GM19372 (cell line): Measurements from ENCODE around the gene FMN1.

Experiments used
- ATAC-seq: cut with Tn5 transposase; IDR thresholded peaks from one replicate; pipeline ENCODE4 v1.9.1; 2021; ENCODE audit warnings: mild to moderate bottlenecking, low read depth, moderate library complexity; ENCODE audit not compliant: unreplicated experiment

FMN1 gene

DNA sequence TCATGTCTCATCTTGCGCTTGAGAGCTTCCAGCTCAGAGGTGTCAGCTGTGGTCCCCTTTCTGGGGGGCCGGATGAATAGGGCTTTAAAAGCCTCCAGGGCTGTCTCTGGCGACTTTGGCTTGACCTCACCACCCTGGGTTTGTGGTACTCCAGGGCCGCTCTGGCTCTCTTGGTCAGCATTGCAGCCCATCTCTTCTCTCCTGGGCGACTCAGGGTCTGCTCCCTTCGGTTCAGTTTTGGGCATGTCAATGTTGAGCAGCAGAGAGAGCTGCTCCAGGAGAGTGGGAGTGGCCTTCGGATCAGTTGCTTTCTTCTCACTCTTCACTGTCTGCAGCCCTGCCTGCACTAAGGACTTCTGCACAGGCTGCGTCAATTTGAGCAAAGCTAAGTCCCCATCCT is 127.9 kb downstream of the FMN1 start:
- ATAC-seq, result no peak

DNA sequence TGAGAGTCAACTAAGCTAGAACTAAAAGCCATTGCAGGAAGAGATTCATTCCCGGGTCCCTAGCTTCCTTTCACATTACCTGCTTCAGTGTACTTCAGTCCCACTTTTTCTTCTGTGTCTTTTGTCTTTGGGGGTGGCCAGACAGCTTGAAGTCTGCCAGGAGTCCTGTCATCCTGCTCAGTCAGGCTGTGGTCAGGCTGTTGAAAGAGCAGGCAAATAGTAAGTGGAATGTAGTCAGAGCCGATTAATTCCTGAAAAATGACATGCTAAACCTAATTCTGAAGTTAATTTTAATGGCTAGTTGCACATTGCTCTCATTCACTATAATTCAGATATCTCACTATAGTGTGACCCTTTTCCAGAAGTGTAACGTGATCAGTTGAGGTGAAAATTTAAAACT is 129.6 kb downstream of the FMN1 start:
- no peak for ATAC-seq

DNA sequence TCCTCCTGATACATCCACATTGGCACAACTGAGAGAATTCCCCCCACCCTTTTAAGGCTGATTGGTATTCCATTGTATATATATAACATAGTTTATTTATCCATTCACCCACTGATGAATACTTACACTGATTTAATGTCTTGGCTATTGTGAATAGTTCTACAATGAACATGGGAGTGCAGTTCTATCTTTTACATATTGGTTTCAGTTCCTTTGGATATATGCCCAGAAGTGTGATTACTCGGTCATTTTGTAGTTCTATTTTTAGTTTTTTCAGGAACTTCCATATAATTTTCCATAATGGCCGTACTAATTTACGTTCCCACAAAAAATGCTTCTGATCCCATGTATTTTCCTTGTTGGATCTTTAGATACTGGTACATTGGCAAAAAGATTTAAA is 135.3 kb downstream of the FMN1 start:
- ATAC-seq, result no peak

DNA sequence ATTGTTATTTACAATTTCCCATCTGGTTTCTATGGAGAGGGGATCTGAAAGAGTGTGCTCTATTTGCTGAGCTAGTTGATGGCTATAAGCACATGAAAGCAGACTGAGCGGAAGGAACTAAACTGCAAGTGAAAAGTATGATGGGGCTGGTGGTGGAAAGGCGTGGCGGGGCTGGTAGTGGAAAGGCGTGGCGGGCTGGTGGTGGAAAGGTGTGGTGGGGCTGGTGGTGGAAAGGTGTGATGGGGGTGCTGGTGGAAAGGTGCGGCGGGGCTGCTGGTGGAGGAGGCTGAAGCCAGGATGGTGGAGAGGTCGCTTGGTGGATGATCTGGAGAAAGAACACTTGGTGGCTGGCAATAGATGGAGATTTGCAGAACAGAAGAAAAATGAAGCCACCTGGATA is 136.7 kb downstream of the FMN1 start:
- ATAC-seq, result no peak

DNA sequence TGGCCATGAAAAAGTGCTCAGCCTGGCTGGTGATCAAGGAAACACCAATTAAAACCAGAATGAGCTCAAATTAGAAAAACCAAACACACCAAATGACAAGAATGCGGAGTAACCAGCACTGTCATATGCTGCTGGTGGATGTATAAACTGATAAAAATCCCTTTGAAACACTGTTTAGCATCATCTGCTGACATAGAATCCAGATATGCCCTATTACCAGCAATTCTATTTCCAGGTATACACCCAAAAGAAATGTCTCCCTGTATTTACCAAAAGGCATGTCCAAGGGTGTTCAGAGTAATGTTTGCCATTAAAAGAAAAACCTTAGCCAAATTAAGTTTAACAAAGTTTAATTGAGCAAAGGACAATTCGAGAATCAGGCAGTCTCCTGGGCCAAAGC is 138.6 kb downstream of the FMN1 start:
- no peak for ATAC-seq

DNA sequence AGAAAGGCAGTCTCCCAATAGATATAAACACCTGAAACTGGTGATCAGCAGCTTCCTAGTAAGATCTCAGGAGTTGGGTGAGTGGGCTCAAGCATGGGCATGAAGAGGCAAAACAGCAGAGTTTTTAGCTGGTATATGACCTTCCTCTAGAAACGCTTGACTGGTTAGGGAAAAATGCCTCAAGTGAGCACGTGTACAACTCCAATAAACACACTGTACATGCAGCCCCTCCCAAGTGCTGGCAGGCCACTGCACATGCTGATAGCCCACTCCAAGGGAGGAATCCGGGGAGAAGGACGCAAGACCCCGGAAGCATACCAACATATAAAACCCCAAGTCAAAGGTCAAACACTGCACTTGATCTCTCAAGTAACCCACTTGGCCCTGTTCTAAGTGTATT is 143.0 kb downstream of the FMN1 start:
- ATAC-seq, result no peak

DNA sequence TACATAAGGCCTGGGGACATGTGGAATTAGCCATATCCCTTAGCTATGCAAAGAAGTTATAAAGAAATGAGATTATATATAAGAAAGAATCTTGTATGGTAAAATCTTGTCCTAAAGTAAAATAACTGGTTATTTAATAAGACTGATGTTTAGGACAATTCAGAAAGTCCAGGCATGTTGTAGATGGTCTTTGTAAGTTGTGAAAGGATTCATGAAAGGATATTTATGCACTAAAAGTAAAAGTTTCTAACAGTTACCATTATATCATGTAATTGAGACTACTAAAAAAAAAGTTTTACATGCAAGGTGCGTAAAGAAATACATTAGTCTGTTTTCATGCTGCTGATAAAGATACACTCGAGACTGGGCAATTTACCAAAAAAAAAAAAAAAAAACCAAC is 146.3 kb downstream of the FMN1 start:
- ATAC-seq, result no peak

DNA sequence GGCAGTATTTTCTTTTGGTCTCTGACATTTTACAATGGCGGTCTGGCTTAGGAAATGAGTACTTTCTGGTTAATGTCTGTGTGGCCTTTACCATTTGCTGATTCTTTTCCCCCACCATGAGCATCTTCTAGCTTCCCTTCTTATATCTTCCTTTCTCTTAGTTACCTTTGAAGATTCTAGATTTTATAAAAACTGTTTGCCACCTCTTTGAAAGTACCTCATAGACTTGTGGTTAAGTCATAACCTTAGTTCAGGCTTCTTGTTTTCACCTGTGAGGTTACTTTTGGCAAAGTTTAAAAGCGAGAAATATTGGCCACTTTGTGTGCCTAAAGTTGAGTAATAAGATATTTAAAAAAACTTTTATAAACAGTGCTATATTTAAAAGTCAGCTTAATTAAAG is 147.4 kb downstream of the FMN1 start:
- no peak for ATAC-seq

DNA sequence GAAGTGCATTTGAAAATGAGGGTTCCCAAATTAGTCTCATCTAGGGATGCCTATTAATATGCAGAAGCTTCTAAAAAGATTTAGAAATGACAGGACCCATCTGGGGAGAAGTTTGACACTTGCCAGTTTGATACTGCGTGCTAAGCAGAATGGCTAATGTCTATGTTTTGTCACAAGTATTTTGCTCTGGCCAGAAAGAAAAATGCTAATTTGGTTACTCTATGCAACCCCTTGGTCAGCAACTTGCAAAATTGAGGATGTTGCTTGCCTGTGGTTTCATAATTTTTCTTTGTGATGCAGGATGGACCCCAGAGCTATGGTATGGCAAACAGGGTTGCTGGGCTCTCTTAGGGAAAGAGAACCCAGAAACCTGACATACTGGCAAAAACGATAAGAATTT is 148.2 kb downstream of the FMN1 start:
- no peak for ATAC-seq

DNA sequence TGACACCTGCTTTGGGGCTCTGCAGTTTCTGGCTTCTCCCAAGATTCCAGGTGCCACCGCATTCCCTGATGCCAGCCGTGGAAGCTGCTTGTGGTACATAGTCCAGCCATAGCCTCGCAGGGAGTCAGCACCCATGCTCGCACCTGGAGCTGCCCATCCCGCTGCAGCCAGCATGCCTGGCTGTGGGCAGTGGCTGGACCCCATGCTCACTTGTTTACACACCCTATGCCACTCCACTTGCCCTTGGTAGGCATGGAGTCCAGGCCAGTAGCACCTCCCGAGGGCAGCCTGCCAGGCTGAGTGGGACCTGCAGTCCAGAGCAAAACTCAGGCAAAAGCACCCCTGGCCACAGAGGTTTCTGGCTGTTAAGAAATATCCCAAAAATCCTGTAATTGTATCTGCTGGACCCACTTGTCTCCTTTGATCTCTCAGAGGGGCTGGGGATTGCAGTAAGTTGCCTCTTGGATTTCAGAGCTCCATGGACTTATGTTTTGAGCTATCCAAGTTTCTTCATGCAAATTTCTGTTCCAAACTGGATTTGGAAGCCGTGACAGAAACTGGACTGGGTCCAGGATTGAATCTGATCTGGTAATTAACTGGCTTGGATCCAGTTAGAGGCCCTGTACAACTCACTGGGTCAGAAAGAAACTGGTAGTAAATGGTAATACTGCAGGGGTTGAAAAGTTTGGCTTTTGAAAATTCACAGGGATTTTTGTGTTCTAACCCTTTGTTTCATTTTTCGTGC is 149.3 kb downstream of the FMN1 start:
- ATAC-seq, result no peak

DNA sequence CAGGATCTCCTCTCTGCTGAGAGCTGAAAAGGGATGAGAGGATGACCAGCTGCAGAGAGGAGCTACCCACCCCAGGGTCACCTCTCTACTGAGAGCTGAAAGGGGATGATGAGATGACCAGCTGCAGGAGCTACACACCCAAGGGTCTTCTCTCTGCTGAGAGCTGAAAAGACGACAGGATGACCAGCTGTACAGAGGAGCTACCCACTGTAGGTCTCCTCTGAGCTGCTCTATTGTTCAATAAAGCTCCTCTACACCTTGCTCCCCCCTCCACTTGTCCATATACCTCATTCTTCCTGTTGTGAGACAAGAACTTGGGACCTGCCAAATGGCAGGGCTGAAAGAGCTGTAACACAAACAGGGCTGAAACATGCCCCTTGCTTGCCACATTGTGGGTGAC is 149.9 kb downstream of the FMN1 start:
- no peak for ATAC-seq

DNA sequence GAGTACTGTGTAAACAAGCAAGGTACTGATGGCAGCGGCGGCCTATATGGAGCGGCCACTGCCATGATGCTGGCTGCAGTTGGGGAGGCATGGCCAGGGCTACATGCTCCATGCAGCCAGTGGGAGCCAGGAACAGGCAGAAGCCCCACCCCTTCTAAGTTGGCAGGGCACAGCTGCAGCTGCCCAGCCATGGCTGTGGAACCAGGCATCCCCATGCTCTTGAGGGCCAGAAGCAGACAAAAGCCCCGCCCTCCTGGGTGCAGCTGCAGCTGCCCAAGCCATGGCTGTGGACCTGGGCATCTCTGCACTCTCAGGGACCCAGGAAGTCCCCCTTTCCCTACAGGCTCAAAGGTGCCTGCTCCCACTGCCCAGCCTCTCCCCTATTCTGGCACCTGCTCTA is 150.9 kb downstream of the FMN1 start:
- no peak for ATAC-seq

DNA sequence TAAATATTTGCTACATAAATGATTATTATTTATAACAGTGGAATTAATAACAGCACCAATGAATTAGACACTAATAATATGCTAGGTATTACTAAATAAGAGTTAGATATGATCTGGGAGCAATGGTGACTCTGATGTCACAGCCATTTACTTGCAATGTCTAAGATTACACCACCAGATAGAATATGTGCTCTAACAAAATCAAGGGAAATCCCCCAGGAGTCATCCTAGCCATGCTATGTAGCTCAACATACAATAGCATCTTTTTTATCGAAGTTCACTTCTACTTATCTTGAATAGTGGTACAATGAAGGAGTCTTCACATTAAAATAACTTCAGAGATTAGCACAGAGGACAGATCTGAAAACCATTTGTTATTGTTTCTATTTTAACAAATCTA is 154.0 kb downstream of the FMN1 start:
- ATAC-seq, result no peak

DNA sequence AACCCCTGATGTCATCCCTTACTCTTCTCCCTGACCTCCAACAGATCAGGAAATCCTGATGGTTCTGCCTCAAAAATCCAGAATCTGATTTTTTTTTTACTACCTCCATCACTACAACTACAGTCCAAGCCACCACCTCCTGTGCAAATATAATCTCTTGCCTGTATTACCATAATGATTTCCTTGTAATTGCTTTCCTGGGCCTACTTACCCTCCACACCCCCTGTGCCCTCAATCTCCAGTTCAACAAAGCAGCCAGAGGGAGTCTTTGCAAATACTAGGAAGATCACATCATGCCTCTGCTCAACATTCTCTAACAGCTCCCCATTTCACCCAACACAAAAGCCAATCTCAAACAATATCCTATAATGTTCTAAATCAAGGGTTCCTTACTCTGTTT is 159.9 kb downstream of the FMN1 start:
- ATAC-seq, result no peak

DNA sequence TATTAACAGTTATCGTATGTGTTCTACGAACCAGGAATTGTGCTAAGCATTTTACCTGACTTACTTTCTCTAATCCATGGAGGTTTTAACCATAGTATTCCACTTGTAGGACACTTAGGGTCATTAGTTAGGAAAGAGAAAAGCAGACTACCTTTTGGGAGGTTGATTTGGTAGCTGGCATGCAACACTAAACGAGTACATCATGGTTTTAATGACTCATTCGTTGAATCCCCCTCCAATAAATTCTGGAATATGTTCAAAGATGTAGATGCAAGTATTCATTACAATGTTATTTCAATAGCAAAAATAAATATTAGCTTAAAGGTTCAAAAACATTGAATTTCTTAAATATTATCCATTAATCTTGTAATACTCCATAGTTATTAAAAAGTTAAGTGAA is 162.5 kb downstream of the FMN1 start:
- no peak for ATAC-seq

DNA sequence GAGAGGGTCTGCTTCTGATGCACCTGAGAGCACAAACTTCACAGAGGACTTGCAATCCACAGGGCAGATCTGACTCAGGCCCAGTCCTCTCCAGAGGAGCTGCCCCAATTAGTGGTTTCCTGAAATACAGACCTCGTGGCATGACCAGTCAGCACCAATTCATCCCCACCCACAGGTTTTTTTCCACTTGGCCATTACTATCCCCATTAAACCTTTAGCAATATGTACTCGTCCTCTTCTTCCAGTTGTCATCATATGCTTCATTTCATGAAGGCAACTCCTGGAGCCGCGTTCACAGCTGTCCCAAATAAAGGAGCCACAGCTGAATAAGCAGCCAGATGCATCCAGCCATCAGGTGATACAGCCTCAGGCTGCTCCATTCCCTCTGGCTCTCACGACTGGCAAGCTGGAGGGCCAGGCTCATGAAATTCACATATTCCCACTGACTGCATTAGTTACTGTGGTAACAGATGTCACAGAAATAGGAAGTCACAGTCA is 163.1 kb downstream of the FMN1 start:
- no peak for ATAC-seq

DNA sequence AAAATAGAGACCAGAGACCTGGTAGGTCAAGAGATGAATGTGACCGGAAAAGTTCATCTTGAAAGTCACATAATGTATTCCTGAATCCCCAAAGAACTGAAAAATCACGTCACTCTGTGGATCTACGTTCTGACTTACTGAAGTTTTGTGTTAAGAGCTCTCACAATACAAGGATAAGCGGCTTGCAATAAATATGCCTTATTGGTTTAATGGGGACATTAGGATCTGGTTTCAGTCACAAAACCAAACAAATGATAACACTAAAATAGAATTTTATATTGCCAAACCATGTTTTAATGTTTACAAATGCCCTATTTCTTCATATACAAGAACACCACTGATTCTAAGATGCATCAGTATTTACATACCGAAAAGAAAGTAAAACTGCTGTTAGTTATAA is 164.2 kb downstream of the FMN1 start:
- no peak for ATAC-seq

DNA sequence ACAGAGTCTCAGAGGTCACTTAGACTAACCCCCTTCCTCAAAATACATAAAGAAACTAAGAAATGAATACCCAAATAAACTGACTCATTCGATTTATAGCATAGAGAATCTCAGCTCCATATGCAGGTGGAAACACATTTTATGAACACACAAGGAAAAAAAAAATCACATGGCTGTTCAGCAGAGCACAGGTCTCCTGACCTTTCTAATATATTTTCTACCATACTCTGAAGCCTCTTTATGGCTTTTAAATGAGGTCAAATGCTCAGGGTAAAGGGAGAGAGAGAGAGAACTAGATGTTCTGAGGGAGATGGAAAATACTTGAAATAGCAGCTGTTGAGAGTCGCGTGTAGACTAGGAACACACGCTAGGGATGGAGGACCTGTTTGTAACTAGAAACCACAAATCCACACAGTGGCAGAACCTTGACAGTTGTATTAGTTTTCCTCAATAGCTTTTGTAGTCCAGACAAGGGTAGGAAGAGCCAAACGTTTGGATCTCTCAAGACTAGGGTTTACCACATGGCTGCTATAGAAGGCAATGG is 165.3 kb downstream of the FMN1 start:
- ATAC-seq, result no peak

DNA sequence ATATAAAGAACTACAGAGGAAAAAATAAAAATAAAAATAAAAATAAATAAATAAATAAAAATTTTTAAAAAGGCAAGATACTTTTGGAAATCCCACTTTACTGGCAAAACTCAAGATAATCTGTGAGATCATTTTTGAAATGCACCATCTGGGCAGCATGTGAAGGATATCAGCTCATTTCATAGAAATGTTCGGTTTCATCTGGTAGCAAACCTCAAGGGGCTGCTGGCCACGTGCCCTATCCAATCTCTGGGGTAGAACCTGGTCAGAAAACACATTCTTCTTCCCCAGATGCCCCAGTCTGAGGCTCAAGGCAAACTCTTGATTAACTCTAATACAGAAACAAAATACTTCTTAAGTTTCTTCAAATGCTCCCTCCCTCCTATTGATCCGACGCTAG is 166.0 kb downstream of the FMN1 start:
- no peak for ATAC-seq

DNA sequence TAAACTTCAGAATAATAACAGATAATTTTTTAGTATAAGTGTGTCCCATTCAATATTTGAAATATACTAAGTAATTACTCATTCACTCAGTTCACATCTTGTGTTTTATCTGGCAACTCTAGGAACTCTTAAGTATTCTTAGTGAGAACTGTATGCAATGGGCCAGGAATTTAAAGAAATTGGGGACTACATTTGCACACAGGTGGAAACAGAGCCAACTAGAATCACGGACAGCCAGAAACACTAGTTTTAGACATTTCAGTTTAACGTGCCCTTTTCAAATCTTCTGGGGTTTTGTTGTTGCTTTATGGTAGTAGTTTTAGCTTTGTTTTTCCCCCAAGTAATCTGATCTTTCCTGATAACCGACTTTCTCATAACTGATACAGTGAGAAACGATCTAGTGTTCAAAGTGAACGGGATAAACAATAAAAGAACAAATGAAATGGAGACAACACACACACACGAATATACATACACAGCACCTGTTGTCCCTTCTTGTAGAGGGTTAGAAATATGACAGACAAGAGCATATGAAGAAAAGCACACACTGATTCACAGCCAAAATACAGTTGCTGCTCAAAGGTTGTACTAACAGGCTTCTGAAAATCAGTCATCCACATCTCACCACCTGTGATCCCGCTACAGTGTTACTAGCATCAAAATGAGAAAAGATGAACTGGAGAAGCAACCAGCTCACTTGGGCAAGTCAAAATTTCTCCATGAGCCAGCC is 167.0 kb downstream of the FMN1 start:
- no peak for ATAC-seq

DNA sequence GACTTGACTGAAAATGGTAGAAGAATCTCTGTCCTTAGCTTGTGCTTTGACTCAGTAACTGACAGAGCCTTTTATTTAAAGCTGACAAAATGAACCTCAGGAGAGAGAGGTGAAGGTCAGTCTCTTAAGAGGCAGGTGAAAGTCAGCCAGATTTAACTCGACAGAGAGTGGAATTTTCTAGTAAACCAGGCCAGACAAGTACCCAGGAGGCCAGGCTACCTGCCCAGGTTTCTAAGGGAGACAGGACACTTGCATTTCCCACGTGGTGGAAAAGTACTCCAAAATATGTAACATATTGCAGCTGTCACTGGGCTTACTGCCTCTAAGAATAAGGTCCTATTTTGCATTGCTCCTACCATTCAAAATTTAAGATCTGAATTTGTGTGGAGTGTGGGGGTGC is 167.9 kb downstream of the FMN1 start:
- no peak for ATAC-seq

DNA sequence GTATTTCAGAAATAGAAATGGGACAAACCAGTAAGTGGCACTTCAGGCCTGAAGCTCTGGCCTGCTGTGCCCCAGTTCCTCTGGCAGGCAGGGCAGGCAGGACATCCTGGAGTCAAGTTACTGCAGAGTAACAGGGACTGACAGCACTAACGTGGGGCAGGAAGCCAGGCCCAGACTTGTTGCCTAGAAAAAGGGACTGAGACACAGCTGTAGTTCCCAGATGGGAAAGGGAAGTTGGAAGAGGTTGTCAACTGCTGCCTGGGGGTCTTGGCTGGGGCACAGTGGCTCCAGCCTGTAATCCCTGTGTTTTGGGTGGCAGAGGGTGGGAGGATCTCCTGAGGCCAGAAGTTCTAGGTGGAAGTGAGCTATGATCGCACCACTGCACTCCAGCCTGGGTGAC is 171.9 kb downstream of the FMN1 start:
- no peak for ATAC-seq
